ENCODE data around the gene GPX4.
A peak's percentile ranks its signal among the peaks of the same experiment; 100 is the strongest.

GPX4 gene

DNA sequence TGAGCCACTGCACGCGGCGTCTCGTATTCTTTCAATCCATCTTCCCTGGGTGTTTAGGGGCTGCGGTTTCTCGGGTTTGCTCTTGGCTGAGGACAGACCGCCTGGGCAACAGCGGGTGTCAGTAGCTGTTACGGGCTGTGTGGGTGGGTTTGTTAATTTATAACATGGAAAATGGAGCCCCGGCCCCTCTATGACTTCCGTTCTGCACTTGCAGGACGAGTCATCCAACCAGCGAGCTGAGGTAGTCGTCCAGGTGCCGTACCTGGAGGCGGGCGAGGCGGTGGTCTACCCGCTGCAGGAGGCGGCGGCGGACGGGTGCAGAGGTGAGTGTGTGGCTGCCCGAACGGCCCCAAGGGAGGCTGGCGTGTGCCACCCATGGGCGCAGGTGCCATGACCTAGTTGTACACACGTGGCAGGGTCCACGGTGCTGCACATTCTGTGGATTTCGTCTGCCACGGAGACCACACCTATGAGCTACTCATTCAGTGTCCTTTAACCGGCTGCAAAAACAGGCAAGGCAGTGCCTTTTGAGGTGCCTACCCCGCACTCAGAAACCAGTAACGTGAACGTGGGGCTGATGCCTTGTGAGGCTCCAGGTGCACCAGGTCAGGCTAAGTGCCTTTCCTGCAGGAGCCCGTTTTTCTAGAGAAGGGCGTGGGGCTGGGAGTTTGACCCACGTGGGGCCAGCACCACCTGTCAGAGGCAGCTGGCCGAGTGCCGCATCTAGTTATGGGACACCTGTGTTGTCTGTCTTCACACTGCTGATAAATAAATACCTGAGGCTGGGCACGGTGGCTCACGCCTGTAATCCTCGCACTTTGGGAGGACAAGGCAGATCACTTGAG is 19.5 kb upstream of the GPX4 start:
- no peak for DNase-seq

GRCh38 chr19:1085053-1085658 is 18.6 kb upstream of the GPX4 start:
- DNase-seq: no peak

DNA sequence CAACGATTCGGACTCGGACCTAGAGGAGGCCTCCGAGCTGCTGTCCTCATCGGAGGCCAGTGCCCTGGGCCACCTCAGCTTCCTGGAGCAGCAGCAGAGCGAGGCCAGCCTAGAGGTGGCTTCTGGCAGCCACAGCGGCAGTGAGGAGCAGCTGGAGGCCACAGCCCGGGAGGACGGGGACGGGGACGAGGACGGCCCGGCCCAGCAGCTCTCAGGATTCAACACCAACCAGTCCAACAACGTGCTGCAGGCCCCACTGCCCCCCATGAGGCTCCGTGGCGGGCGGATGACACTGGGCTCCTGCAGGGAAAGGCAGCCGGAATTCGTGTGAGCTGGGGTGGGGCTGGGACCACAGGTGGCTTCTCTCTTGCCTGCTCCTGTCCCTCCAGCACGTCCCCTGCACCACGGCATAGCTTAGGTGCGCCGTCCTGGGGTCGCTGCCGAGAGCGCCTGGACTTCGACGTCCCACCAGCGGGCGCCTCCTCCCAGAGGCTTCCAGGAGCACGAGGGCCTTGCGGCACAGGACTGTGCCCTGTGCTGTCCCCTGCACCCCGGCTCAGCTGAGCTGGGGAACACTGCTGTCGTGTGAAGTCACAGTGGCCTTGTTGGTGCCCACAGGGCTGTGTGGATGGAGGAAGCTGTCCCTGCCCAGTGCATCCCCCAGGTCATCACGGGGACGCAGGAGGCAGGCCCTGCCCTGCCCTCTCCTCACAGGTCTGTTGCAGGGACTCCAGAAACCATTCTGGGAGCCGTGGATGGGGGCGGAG is 17.9 kb upstream of the GPX4 start:
- no peak for DNase-seq

DNA sequence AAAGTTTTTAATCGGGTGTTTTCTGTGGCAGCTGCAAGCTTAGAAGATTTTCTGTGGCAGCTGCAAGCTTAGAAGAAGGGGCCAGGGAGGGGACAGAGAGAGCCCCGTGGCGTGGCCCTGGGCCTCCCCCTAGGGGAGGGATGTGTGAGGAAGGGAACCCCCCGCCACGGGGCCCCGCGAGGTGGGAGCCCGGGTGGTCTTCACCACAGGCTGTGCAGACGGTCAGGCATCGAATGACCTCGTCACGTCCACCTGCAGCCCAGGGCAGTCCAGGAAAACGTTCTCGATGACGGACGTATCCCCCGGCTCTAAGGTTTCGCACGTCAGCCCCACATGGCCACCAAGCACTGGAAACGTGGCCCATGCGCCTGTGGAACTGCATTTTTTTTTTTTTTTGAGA is 17.2 kb upstream of the GPX4 start:
- DNase-seq: no peak

DNA sequence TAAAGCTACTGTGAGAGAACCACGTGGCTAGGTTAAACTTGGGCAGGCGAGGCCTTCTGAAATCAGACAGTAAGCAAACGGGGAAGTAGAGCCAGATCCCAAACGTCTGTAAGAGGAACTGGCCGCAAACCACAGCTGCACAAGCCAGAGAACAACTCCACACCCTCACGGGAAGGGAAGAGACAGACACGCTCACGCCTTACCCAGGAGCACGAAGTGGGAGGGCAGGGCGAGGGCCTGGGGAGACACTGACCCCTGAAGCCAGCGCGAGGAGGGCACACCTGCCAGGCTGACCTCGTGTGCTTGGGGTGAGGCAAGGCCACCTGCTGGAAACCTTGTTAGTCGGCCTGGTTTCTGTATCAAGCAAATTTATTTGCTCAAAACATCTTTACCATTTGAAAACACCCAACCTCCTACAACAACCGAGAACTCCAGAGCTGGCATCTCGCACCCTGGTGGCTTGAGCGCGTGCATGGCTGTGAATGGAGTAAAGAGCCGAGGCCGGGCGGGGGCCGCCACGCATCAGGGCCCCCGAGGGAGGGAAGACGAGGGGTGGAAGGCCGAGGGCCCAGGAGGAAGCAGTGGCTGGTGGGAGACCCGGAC is 15.9 kb upstream of the GPX4 start:
- DNase-seq: no peak

DNA sequence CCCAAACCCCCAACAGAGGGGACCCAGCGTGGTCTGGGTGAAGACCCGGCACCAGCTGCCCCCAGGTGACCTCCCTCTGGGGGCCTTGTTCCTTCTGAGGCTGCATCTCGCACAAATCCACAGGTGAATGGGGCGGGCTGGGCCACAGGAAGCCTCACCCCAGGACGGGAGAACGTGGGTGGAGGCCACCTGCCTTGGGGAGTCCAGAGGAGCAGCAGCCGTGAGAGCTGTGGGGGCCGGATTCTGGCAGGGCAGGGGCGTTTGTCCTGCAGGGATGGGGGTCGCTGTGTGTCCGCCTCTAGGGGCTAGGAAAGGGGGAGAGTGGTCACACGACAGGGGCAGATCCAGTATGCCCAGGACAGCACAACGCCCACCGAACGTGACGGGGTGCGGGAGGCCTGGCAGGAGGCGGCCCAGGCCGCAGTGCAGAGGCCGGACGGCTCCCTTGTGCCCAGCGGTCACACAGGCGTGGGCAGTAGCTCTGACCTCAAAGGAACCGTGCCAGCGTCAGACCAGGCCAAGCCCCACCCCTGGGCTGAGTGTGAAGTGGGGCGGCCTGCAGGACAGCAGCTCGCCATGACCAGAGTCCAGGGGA is 15.3 kb upstream of the GPX4 start:
- DNase-seq: no peak

DNA sequence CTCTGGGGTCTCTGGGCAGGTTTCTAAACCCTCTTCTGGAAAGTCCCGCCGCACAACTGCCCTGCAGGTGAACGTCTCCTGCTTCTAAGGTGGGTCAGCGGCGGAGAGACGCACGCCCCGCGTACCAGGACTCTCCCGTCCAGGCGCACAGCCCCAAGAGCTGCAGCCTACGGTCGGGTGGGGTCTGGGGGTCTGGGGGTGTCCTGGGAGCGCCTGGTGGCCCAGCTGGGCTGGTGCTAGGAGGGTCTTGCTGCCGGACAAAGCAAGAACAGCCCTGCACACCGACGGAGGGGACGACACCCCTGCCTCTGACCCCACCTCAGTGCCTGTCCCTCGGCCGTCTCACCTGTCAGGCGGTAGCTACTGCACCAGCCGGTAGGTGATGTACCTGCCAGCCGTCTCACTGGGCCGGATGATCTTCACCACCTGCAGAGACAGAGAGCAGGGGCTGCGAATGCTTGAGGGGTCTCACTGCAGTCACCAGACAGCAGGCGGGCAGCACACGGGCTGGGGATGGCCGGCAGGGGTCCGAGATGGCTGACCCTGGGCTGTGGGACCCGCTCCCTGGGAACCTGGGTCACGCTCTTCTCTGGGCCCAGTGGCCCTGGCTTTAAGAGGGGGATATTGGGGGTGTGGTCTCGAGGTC is 14.5 kb upstream of the GPX4 start:
- no peak for DNase-seq

DNA sequence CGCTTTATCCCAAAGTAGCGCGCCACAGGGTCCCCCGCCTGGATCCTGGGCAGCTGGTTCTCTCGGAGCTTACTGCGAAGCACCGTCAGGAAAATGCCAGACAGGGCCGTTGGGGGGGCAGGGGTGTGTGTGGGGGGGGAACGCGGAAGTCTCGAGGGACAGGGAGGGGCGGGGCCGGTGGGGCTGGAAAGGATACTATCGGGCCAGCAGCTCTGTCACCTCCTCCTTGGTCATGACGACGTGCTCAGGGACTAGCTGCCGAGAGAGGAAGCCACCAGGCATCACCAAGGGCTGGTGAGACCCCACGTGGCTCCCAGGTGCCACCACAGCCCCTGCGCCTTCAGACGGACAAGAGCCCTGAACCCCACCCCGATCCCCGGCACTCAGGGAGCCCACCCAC is 13.9 kb upstream of the GPX4 start:
- no peak for DNase-seq

GRCh38 chr19:1090731-1091543 is 12.9 kb upstream of the GPX4 start:
- DNase-seq: no peak

GRCh38 chr19:1091544-1092175 is 12.1 kb upstream of the GPX4 start:
- DNase-seq: no peak

DNA sequence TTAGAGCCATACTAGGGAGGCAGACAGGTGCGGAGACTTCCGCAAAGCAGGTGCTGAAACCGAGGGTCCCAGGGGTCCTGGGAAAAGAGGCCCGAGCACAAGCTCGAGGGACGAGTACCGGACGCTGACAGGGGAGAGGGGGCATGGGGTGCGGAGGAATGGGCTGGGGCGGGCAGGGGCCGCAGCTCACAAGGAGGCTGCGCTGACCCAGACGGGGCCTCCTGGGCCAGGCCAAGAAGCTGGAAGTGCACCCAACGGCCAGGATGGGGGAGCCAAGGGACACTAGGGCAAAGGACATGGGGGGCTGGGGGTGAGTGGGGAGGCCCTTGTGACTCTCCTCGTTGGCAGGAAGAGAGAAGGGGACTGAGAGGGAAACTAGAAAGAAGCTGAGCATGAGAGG is 10.5 kb upstream of the GPX4 start:
- no peak for DNase-seq

DNA sequence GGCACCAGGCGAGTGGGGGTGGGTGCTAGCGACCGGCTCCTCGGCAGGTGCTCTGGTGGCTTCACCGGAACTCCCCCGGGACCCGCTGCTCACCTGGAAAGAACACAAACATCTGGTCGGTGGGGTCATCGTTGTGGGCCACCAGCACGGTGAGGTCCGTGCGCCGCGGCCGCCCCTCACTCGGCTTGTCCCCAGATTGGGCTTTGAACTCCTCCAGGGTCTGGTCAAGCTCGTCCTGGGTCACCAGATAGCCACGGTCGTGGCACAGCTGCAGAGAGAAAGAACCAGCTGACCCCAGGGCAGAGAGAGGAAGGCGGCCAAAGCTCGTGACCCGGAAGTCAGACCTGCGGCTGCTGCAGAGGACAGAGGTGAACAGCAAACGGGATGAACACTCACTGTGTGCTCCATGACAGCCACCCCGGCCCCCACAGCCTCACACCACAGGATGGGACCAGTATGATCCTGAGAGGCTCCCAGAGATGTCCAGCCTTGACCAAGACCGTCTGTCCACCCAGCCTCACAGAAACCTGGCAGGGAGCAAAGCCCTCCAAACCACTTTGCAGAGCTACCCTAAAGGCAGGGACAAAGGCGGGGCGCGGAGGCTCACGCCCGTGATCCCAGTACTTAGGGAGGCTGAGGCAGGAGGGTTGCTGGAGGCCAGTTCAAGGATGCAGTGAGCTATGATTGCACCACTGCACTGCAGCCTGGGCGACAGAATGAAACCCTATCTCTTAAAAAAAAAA is 9.8 kb upstream of the GPX4 start:
- DNase-seq: no peak

DNA sequence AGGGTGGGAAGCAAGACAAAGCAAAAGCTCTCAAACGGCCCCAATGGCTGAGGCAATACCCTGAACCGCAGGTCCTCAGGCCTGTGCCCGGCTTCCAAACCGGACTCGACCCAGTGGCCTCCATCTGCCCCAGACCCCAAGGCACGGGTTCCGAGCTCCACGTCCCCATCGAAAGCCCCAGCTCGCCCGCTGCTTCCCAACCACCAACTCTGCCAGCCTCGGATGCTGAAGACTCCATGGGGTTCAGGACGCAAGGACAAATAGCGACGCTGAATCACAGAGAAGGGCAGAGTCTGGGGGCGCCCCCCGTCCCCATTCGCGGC is 9.2 kb upstream of the GPX4 start:
- DNase-seq: no peak

- peak; percentile 85 for DNase-seq
Observed at GRCh38 chr19:1094978-1095701, 8.7 kb upstream of the GPX4 start, which contains the start of gene POLR2E. Gene POLR2E (minus strand): TSS chr19:1095375. CDS start chr19:1095315, 60 bp downstream.

GRCh38 chr19:1097810-1098176 is 6.0 kb upstream of the GPX4 start:
- no peak for DNase-seq

- DNase-seq: no peak
Observed at GRCh38 chr19:1098177-1099051, 5.4 kb upstream of the GPX4 start.

- no peak for DNase-seq
Observed at GRCh38 chr19:1101337-1101698, 2.5 kb upstream of the GPX4 start.

- DNase-seq: no peak
Observed at GRCh38 chr19:1102407-1103131, 1.2 kb upstream of the GPX4 start.
